HG02885 (cell line): Measurements from ENCODE around the gene SNRNP70.
A peak's percentile ranks its signal among the peaks of the same experiment; 100 is the strongest.
"Not testable (repeated sequence)": the region's sequence is repeated elsewhere in the genome, so short reads cannot be mapped to it uniquely, and the experiment has no call there.

ENCODE experiments used
- ATAC-seq: cut with Tn5 transposase; IDR thresholded peaks from one replicate; pipeline ENCODE4 v1.9.1; 2021; ENCODE audit warnings: mild to moderate bottlenecking; ENCODE audit not compliant: unreplicated experiment, poor library complexity

The SNRNP70 gene

DNA sequence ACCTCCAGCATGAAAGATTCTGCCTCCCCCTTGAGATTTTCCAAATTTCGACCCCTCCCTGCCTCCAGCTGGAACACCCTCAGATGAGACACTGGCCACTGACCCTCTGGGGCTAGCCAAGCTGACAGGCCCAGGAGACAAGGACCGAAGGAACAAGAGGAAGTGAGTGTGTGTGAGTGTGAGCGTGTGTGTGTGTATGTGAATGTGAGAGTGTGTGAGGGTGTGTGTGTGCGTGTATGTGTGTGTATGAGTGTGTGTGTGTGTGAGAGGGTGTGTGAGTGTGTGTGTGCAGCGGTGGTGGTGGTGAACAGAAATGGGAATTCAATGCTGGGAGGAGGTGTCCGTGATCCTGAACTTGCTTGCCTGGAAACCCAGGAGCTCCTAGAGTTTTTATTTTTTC, 56.1 kb downstream of the SNRNP70 start:
- no peak for ATAC-seq

DNA sequence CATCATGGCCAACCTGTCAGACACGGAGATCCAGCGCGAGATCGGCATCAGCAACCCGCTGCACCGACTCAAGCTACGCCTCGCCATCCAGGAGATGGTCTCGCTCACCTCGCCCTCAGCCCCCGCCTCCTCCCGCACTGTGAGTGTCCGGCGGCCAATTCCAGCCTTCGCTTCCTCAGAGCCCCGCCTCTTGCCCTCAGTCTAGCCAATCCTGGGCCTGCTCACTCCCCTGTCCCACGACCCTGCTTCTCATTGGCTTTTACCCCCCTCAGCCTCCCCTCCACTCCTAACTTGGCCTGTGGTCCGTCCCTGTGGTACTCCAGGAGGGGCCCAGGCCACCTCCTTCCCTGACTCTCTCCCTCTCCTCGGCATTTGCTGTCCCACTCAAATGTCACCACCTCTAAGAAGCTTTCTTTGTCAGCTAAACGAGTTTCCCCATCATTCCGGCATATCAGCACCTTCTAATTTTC, 57.6 kb downstream of the SNRNP70 start:
- ATAC-seq, result peak; percentile 62

DNA sequence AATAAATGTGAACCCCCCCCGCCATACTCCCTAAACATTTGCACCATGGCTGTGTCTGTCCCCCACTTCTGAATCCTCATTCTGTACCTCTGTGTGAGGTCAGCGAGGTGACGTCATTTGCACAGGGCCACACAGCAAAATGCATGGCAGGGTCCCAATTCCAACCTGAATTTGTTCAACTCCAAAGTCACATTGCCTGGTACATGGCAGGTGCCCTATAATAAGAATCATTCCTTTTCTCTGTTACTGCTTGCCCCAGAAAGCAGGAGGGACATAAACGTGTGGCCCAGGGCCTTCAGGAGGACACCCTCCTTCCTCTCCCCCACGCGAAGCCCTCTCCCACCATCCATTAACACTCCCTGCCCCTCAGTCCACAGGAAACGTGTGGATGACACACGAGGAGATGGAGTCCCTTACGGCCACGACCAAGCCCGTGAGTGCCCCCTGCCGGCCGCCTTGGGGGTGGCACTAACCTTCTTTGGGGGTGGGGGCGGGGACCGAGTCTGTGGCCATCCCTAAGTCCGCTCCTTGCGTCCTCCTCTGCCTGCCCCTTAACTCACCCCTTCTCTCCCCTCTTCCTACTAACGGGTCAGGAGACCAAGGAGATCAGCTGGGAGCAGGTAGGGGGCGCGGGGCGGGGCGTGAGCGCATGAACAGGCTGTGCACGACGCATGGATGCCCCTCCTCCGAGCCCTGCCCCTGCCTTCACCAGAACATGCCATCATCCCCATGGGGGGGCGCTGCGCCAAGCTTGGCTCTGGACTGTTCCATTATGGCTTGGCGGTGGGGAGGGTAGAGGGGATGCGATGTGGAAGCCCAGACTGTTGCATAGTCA, 60.5 kb downstream of the SNRNP70 start:
- ATAC-seq, result no peak

DNA sequence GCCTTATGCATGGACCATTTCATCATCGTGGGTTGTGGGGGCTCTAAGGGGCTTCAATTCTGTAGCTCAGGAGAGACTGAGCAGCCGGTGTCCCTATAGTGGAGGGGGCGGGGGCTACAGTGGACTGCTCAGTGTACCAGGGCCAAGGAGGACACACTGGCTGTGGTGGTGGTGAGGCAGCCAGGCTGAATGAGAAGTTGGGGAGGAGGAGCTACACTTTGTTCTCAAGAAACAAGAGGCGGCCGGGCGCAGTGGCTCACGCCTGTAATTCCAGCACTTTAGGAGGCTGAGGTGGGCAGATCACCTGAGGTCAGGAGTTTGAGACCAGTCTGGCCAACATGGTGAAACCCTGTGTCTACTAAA, 61.1 kb downstream of the SNRNP70 start:
- ATAC-seq, result not testable (repeated sequence)

DNA sequence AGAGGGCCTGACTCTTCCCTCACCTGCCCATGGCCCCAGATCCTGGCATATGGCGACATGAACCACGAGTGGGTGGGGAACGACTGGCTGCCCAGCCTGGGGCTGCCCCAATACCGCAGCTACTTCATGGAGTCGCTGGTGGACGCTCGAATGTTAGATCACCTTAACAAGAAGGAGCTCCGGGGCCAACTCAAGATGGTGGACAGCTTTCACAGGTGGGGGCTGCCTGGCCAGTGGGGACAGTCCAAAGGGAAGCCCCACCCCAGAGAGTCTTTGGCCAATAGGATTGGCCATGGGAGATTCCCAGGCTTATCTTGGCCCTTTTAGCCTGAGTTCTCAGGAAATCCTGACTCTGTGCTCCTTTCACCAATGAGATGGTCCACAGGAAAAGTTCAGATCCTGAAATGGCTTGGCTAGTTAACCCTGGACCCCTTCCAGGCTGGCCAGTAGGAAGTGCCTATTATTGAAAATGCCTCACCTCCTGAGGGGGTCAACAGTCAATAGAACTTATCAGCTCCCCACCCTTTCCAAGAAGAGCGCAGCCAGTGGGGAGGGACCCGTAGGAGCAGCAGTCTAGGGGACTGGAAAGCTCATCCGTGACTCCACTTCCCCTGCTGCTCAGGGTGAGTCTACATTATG, 62.9 kb downstream of the SNRNP70 start:
- no peak for ATAC-seq

DNA sequence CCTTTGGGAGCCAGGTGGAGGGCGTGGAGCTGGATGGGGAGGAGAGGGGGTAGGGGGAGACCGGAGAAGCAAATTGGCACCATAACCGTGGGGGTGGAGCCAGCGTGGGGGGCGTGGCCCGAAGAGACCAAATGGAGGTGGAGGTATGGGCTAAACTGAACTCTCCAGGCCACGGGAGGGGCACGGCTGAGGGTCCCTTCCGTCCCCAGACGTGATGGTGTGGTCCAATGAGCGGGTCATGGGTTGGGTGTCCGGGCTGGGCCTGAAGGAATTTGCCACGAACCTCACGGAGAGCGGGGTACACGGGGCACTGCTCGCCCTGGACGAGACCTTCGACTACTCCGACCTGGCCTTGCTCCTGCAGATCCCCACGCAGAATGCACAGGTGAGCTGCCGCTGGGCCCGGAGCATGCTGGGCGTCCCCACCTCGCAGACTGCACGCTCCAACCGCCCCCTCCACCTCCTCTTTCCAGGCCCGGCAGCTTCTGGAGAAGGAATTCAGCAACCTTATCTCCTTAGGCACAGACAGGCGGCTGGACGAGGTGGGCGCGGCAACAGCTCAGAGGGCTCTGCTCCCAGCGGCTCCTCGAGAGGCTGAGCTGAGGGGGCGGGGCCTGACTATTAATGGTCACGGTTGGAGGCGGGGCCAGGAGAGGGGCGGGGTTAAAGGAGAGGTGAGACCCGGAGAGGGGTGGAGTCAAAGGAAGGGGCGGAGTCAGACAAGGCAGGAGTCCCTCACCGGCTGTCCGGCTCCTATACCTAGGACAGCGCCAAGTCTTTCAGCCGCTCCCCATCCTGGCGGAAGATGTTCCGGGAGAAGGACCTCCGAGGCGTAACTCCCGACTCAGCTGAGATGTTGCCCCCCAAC, 63.8 kb downstream of the SNRNP70 start:
- ATAC-seq, result no peak

DNA sequence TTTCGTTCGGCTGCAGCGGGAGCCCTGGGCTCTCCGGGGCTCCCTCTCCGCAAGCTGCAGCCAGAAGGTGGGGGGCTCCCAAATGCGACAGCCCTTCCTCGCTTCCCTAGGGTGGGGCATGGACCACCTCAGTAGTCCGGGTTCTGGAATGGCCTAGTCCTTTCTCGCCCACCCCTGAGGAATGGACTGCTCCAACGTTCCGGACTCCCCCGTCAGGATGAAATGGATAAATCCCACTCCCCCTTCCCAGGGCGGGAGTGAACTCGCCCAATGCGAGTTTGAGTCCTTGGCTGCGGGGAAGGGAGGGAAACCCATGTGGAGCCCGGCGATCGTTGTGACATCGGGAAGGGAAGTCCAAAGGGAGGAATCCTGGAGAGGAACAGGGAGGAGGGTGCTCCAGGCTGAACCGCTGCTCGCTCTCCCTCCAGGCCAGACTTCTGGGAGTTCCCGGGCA, 64.4 kb downstream of the SNRNP70 start:
- no peak for ATAC-seq

DNA sequence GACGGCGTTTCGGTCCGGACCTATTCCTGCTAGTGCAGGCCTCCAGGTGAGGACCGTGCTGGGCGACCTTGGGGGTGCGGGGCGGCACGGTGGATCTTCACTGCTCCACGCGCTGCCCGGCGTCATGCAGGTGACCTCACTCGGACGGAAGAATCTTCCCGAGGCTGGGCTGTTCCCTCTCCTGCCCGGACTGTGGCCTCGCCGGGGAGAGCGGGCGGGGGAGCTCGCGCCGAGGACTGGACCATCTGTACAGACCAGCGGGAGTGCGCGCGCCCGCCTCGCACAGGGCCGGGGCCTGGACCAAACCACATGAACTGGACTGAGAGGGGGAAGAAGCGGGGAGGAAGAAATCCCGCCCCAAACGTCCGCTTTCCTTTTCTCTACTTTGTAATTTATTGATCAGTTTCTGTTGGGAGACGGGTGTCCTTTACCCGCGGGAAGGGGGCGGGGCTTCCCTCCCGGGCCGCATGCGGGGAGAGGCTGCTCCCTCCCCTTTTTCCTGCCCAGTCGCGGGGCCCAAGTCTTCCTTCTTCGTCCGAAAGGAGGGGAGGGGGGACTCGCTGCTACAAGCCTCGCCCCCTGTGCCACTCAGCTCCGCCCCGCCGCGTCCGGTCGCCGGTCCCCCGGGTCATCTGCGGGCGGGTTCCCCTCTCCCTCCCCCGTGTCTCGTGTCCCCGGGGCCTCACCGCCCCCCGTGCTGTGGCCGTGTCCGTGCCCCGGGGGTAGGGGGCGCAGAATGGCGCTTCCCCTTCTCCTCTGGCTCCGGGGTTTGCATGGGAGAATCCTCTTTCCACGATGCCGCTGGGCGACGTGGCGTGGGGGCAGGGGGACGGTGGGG, 65.1 kb downstream of the SNRNP70 start:
- no peak for ATAC-seq

DNA sequence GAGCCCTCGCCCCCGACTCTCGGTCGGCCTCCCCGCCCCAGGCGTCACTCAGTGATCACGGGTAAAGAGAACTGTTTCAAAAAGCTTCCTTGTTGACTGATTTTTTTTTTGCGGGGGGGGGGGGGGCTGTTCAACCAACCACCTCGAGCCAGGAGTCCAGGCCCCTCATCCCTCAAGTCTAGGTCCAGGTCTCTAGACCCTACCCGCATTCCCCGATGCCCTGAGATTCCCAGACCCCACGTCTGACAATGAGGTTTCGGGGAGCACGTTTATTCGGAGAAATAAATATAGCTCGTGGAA, 65.6 kb downstream of the SNRNP70 start:
- no peak for ATAC-seq

DNA sequence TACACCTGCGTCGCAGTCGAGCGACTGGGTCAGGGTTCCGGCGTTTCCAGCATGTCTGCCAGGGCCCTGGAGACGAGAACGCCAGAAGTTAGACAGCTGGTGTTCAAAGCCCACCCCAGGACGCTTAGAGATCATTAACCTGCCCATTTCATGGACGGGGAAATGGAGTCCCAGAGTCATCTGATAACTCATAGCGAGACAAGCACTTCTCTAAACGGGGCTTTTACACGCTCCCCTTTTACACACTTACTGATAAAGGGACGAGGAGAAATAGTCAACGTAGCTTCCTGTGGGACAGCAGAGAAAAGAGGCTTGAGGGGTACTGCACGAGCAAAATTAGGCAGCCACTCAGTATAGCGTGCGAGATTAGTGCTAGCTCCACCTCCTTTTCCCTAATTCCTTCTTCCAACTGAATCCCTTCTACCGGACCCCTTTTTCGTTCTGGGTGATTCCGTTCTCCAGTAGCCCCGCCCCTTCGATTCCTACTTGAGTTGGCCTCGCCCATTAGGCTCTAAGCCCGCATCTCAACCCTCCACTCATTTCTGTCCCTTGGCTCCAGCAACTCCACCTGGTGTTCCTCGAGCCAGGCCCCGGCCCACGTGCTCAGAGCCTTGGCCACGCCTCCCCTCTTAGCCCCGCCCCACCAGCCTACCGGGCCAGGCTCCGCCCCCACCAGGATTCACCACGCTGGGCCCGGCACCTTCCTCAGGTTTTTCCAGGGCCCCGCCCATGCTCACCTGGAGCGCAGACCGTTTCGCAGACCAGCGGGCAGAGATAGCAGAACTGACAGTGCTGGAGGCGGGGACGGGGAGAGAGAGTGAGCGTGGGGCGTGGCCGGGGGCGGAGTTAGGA, 66.2 kb downstream of the SNRNP70 start:
- no peak for ATAC-seq

DNA sequence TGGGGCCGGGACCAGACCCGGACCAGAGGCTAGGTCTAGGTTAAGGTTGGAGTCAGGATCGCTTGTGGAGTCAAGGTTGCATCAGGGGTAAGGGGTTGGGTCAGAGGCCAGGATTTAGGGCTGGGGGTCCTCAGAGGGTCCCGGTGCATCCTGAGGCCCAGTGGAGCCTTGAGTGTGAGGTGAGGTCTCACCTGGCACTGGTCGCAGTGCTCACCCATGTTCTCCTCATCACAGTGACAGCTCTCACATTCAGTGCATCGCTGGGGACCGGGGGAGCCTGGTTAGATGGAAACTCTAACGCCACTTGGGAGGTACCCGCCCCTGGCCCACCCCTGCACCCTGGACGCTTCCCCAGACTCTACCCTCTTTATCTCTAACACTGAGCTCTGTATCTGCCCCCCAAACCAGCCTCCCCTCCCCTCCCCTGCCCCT, 66.9 kb downstream of the SNRNP70 start:
- ATAC-seq, result no peak

DNA sequence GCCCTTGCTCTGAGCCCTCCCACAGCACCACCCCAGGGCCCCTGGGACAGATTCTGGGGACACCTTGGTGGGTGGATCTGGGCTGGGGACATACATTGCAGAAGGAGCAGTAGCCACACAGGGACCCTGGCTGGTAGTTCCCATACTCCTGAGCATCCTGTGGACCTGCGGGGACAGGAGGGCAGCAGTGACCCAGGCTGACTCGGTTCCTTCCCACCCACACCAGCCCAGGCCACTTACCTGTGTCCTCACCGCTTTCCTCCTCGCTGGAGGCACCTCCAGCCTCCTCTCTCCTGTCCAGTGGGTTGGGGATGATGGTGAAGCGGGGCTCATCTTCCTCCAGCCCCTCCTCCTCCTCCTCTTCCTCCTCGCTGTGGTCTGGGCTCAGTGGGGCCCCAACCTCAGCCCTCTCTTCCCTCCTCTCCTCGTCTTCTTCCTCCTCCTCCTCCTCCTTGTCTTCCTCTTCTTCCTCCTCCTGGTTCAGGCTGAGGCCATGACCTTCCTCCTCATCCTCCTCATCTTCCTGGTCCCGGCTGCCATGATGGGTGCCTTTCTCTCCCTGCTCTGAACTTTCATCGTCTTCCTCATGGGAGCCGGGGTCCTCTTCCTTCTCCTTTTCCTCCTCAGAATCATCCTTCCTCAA, 68.0 kb downstream of the SNRNP70 start:
- no peak for ATAC-seq

DNA sequence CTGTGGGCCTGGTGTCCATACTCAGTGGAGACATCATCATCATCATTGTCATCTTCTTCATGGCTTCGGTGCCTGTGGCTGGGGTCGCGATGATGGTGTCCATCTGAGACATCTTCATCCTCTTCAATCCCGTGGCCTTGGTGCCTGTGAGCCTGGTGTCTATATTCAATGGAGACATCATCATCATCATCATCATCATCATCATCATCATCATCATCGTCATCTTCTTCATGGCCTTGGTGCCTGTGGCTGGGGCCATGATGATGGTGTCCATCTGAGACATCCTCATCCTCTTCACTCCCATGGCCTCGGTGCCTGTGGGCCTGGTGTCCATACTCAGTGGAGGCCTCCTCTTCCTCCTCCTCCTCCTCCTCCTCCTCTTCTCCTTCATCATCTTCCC, 69.0 kb downstream of the SNRNP70 start:
- no peak for ATAC-seq

DNA sequence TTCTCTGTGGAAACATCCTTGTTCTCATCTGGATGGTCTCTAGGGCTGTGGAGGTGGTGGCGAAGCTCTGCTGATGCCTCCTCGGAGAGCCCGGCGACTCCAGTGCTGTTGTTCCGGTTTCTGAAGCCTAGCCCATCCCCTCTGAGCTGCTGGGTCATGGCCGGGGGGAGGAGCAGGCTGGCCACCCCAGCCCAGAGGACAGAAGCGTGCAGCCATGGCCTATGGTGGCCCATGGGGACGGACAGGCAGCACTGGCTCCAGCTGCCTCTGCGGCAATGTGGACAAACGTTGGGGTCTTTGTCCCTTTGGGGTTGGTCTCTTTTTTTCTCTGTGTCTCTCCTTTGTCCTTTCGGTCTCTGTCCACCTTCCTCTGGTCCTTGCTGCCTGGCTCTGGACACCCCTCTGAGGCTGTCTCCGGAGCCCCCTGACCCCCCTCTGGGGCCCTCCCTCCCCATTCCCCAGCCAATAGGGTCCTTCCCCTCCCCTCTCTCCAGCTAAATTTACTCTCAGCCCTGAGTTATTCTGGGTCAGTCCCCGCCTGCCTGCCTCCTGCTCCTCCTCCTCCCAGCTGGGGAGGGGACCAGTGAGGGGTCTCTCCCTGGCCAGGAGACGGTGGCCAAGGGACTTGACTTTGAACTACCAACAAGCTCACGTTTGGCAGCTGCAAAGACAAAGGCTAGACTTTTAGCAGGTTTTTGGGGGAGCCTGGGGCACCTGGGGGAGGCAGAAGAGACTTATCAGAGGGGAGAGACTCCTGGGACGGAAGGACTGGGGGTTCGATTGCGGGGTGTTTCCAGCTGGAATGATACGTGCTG, 70.0 kb downstream of the SNRNP70 start, which contains the start of gene HRC:
HRC (minus strand) TSS at position 392 of the 815 bp plus-strand sequence; CDS start at position 233, 159 bp downstream.
- no peak for ATAC-seq

DNA sequence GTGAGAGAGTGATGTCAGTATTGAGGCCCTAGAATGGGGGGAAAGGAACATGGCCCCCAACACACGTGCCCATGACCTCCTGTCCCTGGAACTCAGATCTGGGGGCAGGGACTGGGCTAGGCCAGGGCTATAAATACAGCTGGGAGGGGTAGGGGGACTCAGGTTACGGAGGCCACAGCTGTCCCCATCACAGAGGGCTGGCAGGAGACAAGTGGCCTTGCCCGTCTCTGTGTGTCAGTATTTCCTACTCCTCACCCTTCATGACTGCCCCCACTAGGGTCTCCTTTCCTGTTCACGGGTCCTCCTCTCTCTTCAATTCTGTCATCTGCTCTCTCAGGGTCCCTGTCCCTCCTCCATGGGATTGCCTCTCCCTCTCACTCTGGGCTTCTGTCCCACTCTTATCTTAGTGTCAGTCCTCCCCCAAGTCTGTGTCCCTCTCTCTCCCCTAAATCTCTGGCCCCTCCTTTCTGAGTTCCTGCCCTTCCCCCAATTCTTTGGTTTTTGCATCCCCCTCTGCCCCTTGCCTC, 70.6 kb downstream of the SNRNP70 start:
- ATAC-seq, result no peak

DNA sequence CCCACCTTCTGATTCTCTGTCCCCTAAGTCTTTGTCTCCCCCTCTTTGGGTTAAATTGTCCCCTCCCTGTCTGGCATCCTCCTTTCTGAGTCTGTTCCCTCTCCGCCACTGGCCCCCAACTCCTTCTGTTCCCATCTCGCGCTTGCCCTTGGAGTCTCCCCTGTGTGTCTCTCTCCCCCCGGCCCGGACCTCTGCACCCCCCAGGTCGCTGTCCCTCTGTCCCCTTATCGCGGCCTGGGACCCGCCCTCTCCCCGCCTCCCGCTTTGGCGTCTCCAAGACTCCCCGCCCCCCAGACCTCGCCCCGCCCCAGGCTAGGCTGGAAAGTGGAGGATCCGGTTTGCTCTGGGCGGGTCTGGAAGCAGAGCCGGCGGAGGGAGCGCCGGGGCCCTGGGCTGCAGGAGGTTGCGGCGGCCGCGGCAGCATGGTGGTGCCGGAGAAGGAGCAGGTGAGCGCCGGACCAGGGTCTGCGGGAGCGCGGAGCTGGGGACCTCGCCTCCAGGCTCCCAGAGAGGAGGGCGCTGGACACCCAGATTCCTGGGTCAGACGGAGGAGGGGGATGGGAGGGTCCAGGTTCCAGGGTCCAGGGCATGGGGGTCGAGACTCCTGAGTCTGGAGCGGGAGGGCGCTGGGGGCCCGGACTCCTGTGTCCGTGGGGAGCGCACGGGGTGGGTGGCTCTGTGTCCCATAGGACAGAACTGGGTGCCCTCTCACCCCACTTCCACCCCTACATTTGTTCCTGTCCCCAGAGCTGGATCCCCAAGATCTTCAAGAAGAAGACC, 72.4 kb downstream of the SNRNP70 start, which contains the start of gene TRPM4:
TRPM4 (plus strand) TSS at position 348 of the 780 bp plus-strand sequence; CDS start at position 423, 75 bp downstream.
- no peak for ATAC-seq
